Vagina (tissue), 2 donors: ENCODE measurements around the gene SYF2. TPM values are rescaled to one million over a fixed set of nuclear protein-coding genes. Genes with fewer than 3 reads are reported as not detected.

ENCODE experiments used
- DNase-seq, 2 donors: peaks; one replicate each; pipeline ENCODE4 v3.0.0-alpha.2; 2017; ENCODE audit errors: extremely low spot score in 2 of 2
- H3K27ac ChIP-seq: fragments of 200-600 bp; sonication (generic); one replicate; pipeline ENCODE4 v1.5.1; 2019
- H3K27me3 ChIP-seq: fragments of 200-600 bp; sonication (generic); one replicate; pipeline ENCODE4 v1.5.1; 2019
- H3K36me3 ChIP-seq, 2 donors: fragments of 200-600 bp; sonication (generic); one replicate each; pipeline ENCODE4 v1.5.1; 2017 to 2019
- H3K4me1 ChIP-seq: fragments of 200-600 bp; sonication (generic); one replicate; pipeline ENCODE4 v1.5.1; 2019
- H3K4me3 ChIP-seq, 2 donors: fragments of 200-600 bp; sonication (generic); 1 replicate in 1 of 2; 2 replicates in 1 of 2; pipeline ENCODE4 v1.5.1; 2016 to 2019
- H3K9me3 ChIP-seq: fragments of 200-600 bp; sonication (generic); one replicate; pipeline ENCODE4 v1.5.1; 2019
- CTCF ChIP-seq, 3 experiments: fragments of 450-650 bp in 2 of 3; fragments of 200-600 bp in 1 of 3; sonication (generic) in 1 of 3; IDR thresholded peaks; one replicate each; pipeline ENCODE4 v1.5.1; 2017 to 2019; ENCODE audit warnings: antibody characterized with exemption in 3 of 3, mild to moderate bottlenecking in 2 of 3, moderate library complexity in 2 of 3
- POLR2A ChIP-seq, 2 donors: fragments of 450-650 bp; IDR thresholded peaks; one replicate each; pipeline ENCODE4 v1.6.1; 2017; ENCODE audit warnings: antibody characterized with exemption in 2 of 2, mild to moderate bottlenecking in 2 of 2, moderate library complexity in 2 of 2
- POLR2AphosphoS5 ChIP-seq, 2 donors: sonication (generic); formaldehyde crosslinking; IDR thresholded peaks; one replicate each; pipeline ENCODE4 v1.9.0; 2017; ENCODE audit warnings: antibody characterized with exemption in 2 of 2, mild to moderate bottlenecking in 2 of 2, low read depth in 1 of 2; ENCODE audit not compliant: insufficient read depth in 1 of 2
- intact Hi-C: fragments of 100-400 bp; cut with DNase I; formaldehyde crosslinking; loops from one replicate; pipeline ENCODE4 v1.15.1; 2023
- total RNA-seq: library from RNA; depleted of rRNA; stranded (reverse); fragments of >200 nt; gene quantifications from one replicate; pipeline ENCODE4 v1.2.3, GENCODE V29; 2016

The SYF2 gene
- total RNA-seq, 1 donor from 2014 or later = 28.7 TPM

DNA sequence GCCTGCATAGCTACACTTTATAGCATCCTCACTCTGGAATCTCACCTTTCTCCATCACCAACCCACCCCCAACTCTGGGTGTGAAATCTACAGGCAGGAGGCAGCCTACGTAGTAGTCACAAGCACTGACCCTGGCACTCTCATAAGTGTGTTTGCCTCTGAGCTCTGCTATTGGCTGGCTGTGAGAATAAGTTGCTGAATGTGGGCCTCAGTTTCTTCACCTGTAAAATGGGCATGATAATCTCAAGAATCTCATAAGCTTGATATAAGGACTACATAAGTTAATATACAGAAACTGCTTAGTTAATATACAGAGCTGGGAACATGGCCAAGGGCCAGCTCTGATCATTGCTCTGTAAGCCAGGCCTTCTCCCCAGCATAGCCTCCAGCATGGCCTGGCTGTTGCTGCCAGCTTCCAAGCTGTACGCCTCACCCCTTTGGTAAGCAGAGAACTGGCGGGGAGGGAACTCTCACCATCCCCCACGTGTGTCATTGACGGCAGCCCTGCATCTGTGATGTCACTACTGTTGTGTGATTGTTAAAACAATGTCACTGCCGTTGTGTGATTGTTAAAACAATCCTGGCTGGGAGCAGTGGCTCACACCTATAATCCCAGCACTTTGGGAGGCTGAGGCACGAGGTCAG is 53.3 kb downstream of the SYF2 start:
- Histone ChIP-seq H3K9me3 (no peaks in the 10 kb centered on the region), H3K4me1 (no peaks in the 10 kb centered on the region), H3K36me3 (no peaks in the 10 kb centered on the region), H3K27ac (no peak overlapping the region), H3K27me3 (no peaks in the 10 kb centered on the region), H3K4me3 (no peak overlapping the region)
- no peak for TF ChIP-seq POLR2A (IDR thresholded peaks at IDR 0.05)
- DNase-seq = peak in 1 of 2 donors; percentile 52
- intact Hi-C loops = no loop called here

DNA sequence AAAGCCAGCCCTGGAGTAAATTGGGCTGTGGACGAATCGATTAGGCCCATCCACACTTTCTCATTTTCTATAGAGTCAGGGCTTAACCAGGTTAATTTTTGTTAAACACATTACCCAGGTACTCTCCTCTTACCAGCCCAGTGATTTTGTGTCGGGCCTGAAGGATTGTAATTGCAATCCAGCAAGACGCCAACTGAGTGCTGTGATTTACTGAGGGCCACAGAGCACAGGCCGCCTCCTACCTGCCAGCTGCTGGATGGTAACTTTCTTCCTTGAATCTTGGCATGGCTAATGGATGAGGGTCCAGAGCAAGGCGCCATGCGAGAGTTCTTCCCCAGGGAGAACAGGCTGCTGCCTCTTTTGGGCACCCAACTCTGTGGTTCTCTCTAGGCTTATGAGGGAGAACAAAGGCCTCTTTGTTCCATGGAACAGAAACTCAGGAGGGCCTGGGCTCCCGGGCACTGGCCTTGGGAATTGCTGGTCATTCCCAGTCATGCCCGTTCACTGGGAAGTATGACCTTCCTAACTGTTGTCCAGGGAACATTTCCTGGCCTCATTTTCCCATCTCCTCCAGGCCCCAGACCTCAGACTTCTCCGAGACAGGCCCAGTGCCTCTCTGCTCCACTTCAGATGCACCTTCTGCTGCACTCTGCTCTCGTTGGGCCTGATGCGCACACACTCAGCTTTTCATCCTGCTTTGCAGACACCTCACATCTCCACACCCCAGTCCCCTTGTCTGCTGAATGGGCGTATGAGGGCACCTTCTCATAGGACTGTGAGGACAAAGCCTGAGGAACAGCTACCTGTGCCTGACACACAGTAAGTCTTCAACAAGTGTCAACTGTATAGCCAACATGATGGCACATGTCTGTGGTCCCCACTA is 57.3 kb downstream of the SYF2 start:
- intact Hi-C loops = no loop called here
- TF ChIP-seq POLR2AphosphoS5 (IDR thresholded peaks at IDR 0.05; ENCODE audit: insufficient read depth in 1 of 2, low read depth in 1 of 2) = no peak
- TF ChIP-seq CTCF (IDR thresholded peaks at IDR 0.05) = no peak
- no peak for TF ChIP-seq POLR2A (IDR thresholded peaks at IDR 0.05)
- Histone ChIP-seq H3K36me3 (no peaks in the 10 kb centered on the region), H3K27ac (no peak overlapping the region), H3K4me1 (no peaks in the 10 kb centered on the region), H3K9me3 (no peaks in the 10 kb centered on the region), H3K27me3 (no peaks in the 10 kb centered on the region), H3K4me3 (no peak overlapping the region)
- DNase-seq = no peak

DNA sequence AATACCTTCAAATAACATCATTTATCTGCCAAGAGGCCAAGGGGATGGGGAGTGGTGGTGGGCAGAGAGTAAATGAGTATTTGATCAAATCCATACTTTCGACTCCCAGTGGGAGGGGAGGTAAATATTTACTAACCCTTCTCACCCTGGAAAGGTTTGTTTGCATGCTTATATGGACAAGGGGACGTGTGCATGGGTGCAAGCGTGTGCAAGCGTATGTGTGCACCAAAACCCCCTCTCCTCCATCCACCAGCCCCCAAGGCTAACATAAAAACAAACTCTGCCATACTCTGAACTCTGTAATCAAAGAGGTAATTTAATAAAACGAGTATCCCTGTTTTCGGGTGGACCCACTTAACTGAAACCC is 58.0 kb downstream of the SYF2 start:
- Histone ChIP-seq H3K4me3 (no peak overlapping the region), H3K9me3 (no peaks in the 10 kb centered on the region), H3K36me3 (no peaks in the 10 kb centered on the region), H3K27me3 (no peaks in the 10 kb centered on the region), H3K4me1 (no peaks in the 10 kb centered on the region), H3K27ac (no peak overlapping the region)
- DNase-seq = no peak
- intact Hi-C loops = no loop called here
- TF ChIP-seq POLR2A (IDR thresholded peaks at IDR 0.05) = no peak
- no peak for TF ChIP-seq CTCF (IDR thresholded peaks at IDR 0.05)
- no peak for TF ChIP-seq POLR2AphosphoS5 (IDR thresholded peaks at IDR 0.05; ENCODE audit: insufficient read depth in 1 of 2, low read depth in 1 of 2)

DNA sequence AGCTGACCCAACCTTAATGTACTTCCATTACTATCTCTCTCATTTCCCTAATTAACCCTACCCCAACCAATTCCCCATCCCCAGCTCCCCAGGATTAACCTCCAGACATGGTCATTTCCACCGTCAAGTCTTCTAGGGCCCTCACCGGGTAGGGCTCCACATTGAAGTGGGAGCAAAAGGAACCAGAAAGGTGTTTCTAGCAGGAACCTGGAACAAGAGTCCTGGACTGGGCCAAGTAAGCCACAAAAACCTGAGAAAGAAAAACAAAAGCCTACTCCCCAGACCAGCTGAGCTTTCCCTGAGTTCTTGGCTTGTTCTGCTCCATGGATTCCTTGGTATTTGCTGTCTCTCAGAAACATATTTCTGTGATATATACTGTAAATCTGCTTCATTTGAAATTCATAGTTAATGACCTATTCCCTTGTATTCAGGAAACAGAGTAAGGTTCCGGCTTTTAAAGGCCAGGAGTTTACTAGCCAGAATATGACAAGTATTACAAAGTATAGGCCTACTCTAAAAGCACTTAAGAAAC is 58.4 kb downstream of the SYF2 start:
- TF ChIP-seq POLR2A (IDR thresholded peaks at IDR 0.05) (no peak), POLR2AphosphoS5 (IDR thresholded peaks at IDR 0.05; ENCODE audit: insufficient read depth in 1 of 2, low read depth in 1 of 2) (no peak), CTCF (IDR thresholded peaks at IDR 0.05) (no peak)
- DNase-seq = no peak
- no peak overlapping the region for H3K27ac ChIP-seq

More for the DNA sequence above, 58.4 kb downstream of the SYF2 start:
- no peak overlapping the region for H3K4me3 ChIP-seq
- H3K27me3 ChIP-seq = no peaks in the 10 kb centered on the region
- H3K36me3 ChIP-seq = no peaks in the 10 kb centered on the region
- no peaks in the 10 kb centered on the region for H3K9me3 ChIP-seq
- intact Hi-C loops = no loop called here
- H3K4me1 ChIP-seq = no peaks in the 10 kb centered on the region

Other genes starting within 250 kb of the SYF2 start
- 163 TPM for gene RSRP1, start 15.0 kb upstream of the SYF2 start, total RNA-seq
- gene RHD, start 40.0 kb upstream of the SYF2 start, total RNA-seq = not detected
- 68.8 TPM for gene TMEM50A, start 105.8 kb upstream of the SYF2 start, total RNA-seq
- gene RHCE, start 188.3 kb upstream of the SYF2 start, total RNA-seq = not detected
- 13.8 TPM for gene MACO1, start 198.4 kb upstream of the SYF2 start, total RNA-seq